Measurements from ENCODE around the gene KRTAP9-1. TPM values are rescaled to one million over a fixed set of nuclear protein-coding genes. Genes with fewer than 3 reads are reported as not detected.
"Not testable (repeated sequence)": the region's sequence is repeated elsewhere in the genome, so short reads cannot be mapped to it uniquely, and the experiment has no call there.

The KRTAP9-1 gene, protein sequence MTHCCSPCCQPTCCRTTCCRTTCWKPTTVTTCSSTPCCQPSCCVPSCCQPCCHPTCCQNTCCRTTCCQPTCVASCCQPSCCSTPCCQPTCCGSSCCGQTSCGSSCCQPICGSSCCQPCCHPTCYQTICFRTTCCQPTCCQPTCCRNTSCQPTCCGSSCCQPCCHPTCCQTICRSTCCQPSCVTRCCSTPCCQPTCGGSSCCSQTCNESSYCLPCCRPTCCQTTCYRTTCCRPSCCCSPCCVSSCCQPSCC
- total RNA-seq = not detected

DNA sequence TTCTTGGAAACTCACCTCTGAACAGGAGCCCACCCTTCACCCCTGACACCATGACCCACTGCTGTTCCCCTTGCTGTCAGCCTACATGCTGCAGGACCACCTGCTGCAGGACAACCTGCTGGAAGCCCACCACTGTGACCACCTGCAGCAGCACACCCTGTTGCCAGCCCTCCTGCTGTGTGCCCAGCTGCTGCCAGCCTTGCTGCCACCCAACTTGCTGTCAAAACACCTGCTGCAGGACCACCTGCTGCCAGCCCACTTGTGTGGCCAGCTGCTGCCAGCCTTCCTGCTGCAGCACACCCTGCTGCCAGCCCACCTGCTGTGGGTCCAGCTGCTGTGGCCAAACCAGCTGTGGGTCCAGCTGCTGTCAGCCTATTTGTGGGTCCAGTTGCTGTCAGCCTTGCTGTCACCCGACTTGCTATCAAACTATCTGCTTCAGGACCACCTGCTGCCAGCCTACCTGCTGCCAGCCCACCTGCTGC is at the start of gene KRTAP9-1:
KRTAP9-1 (plus strand) TSS at position 51 of the 482 bp plus-strand sequence; CDS start at position 51, 0 bp downstream.
- not testable (repeated sequence) for H3K27me3 Mint-ChIP-seq; H3K9me3 Mint-ChIP-seq; H3K4me3 Mint-ChIP-seq; H3K4me1 Mint-ChIP-seq; H3K36me3 Mint-ChIP-seq (ENCODE audit: low read depth); ATAC-seq (replicated peaks); H3K27ac Mint-ChIP-seq

DNA sequence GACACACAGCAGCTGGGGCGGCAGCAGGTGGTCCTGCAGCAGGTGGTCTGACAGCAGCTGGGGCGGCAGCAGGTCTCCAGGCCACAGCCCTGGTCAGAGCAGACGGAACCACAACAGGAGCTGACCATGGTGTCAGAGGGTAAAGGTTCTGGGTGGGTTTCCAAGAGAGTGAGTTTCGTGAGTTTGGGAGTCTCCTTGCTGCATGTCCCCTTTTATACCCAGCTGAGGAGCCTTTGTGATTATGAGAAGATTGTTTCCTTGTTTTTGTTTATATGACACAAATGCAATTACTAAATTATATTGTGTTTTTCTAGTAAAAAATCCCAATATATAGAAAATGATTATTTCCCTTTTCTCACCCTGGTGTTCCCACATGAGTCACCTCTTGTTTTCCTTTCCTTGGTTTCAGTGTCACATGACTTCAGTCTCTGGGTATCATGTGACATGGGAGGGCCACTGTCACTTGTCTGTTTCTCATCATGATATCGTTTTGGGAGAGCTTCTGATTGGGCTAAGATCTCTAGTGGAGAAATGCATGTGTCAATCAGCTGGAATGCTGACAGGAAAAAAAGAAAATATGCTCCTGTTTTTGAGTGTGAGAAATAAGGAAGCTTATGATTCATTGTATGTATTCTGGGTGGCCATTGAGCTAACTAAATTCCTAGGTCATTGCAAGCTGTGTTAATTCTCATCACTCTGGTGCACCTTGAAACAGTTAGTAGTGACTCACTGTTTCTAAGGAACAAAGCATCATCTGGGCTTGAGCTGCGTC is 49.1 kb upstream of the KRTAP9-1 start, which contains the start of gene KRTAP4-6:
KRTAP4-6 (minus strand) TSS at position 185 of the 772 bp plus-strand sequence; CDS start at position 128, 57 bp downstream.
- H3K4me1 Mint-ChIP-seq = no peaks in the 10 kb centered on the region
- H3K36me3 Mint-ChIP-seq (ENCODE audit: low read depth) = no peaks in the 10 kb centered on the region
- peak; percentile 19 for ATAC-seq (replicated peaks)
- H3K9me3 Mint-ChIP-seq = peaks cover 23% of the 10 kb centered on the region
- no peak within 1 kb of the TSS for H3K4me3 Mint-ChIP-seq
- H3K27me3 Mint-ChIP-seq = no peaks in the 10 kb centered on the region
- H3K27ac Mint-ChIP-seq = no peak within 1 kb of the TSS

DNA sequence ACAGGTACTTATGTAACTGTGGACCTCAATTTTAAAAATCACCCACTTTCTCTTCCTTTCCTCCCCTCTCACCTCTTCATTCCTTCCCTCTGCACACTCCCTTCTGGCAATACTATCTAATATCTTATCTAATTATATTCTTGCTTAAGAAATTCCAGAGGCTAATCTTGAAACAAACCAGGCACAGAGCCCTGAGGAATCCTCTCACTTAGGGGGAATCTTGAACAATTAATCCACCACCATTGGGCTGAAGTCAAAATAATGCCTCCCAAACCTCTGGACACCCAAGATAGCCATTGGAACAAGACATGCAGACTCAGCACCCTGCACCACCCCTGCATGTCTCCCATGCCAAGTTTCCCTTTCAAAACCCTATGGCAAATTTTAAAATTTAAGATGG is 48.3 kb upstream of the KRTAP9-1 start:
- ATAC-seq (replicated peaks) = no peak
- Mint-ChIP-seq H3K27me3 (no peaks in the 10 kb centered on the region), H3K4me3 (no peak overlapping the region), H3K9me3 (peaks cover 23% of the 10 kb centered on the region), H3K27ac (no peak overlapping the region), H3K4me1 (no peaks in the 10 kb centered on the region), H3K36me3 (ENCODE audit: low read depth) (no peaks in the 10 kb centered on the region)

DNA sequence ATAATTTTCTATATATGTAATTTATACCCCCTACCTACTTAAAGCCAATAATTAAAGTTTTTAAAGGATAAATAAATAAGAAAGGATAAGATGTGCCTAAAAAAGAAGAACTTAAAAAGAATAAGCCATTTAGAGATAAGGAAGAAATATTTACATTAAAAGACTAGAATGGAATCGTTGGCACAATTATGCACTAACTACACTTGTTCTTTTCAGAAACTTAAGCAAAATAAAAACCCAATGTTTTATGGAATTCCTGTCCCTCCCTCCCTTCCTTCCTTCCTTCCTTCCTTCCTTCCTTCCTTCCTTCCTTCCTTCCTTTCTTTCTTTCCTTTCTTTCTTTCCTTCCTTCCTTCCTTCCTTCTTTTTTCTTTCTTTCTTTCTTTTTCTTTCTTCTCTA is 44.8 kb upstream of the KRTAP9-1 start:
- H3K9me3 Mint-ChIP-seq = peaks cover 18% of the 10 kb centered on the region
- no peaks in the 10 kb centered on the region for H3K36me3 Mint-ChIP-seq (ENCODE audit: low read depth)
- H3K4me1 Mint-ChIP-seq = no peaks in the 10 kb centered on the region
- H3K27ac Mint-ChIP-seq = no peak overlapping the region
- H3K4me3 Mint-ChIP-seq = no peak overlapping the region
- no peak for ATAC-seq (replicated peaks)
- no peaks in the 10 kb centered on the region for H3K27me3 Mint-ChIP-seq

DNA sequence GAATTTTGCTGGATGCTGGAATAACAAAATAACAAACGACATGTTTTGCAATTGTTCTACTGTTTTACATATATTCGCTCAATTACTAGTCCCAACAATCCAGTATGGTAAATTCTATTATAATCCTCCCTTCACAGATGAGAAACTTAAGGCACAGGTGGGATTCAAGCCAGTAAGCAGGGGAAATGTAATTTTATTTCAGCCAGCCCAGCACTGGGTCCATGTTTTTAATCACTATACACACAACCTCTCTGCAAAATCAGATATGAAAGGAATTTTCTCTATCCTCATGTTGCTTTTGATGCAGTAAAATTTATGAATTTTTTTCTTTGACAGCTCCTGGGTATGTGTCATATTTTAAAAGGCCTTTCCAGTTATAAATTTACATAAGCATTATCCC is 44.4 kb upstream of the KRTAP9-1 start:
- Mint-ChIP-seq H3K27me3 (no peaks in the 10 kb centered on the region), H3K4me1 (no peaks in the 10 kb centered on the region), H3K4me3 (no peak overlapping the region), H3K27ac (no peak overlapping the region), H3K9me3 (peaks cover 18% of the 10 kb centered on the region), H3K36me3 (ENCODE audit: low read depth) (no peaks in the 10 kb centered on the region)
- no peak for ATAC-seq (replicated peaks)

DNA sequence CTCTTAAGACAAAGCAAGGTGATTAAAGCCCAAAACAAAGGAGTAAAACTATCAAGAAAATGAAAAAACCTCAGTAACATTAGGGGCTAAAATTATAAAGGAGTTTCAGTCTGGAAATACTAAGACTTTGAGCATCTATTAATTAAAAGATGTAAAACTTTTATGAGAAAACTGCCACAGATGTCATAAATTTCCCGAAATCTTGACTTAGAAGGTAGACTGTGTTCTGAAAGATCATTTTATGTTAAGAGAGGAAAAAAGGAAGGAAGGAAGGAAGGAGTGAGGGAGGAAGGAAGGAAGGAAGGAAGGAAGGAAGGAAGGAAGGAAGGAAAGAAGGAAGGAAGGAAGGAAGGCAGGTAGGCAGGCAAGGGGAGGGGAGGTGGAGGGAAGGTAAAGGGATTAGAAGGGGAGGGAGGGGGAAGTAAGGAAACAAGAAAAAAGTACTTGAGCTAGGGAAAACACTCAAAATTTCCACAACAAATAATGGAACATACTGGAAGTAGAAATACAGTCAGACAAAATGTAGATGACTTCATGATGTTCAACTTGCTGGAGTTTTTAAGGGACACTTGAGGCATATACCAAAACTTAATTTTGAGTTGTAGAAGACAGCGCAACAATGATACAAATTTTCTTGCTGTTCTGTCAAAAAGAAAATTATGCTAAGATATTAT is 42.0 kb upstream of the KRTAP9-1 start:
- Mint-ChIP-seq H3K4me1 (no peaks in the 10 kb centered on the region), H3K27me3 (no peaks in the 10 kb centered on the region), H3K27ac (no peak overlapping the region), H3K36me3 (ENCODE audit: low read depth) (no peaks in the 10 kb centered on the region), H3K4me3 (no peak overlapping the region), H3K9me3 (peaks cover 10% of the 10 kb centered on the region)
- no peak for ATAC-seq (replicated peaks)

DNA sequence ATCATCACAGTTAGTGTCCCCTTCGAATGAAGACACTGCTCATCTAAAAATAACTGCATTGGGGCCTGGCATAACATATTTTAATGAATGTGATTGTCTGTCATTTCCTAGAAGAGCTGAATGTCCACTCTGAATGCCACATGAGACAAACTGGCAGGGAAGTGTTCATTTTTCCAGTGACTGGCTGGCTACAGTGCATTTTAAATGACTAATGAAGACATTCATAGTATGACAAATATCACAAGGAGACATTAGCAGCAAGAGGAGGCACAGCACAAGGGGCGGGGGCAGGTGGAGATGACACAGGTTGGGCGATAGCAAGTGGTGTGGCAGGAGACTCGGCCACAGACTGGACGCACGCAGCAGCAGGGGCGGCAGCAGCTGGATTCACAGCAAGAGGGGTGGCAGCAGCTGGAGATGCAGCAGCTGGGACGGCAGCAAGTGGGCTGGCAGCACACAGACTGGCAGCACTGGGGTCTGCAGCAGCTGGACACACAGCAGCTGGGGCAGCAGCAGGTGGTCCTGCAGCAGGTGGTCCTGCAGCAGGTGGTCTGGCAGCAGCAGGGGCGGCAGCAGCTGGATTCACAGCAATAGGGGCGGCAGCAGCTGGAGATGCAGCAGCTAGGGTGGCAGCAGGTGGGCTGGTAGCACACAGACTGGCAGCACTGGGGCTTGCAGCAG is 40.6 kb upstream of the KRTAP9-1 start:
- not testable (repeated sequence) for H3K36me3 Mint-ChIP-seq (ENCODE audit: low read depth); H3K27me3 Mint-ChIP-seq; H3K4me3 Mint-ChIP-seq; H3K9me3 Mint-ChIP-seq; ATAC-seq (replicated peaks); H3K27ac Mint-ChIP-seq; H3K4me1 Mint-ChIP-seq

DNA sequence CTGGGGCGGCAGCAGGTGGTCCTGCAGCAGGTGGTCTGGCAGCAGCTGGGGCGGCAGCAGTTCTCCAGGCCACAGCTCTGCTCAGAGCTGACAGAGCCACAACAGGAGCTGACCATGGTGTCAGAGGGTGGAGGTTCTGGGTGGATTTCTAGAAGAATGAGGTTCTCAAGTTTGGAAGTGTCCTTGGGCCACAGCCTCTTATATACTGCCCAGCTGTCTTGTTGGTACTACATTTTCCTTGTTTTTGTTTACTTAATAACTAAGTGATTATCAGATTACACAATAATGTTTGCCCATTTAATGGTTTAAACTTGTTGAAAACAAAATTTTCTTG is 40.1 kb upstream of the KRTAP9-1 start, which contains the start of gene KRTAP4-5:
KRTAP4-5 (minus strand) TSS at position 174 of the 334 bp plus-strand sequence; CDS start at position 116, 58 bp downstream.
- Mint-ChIP-seq H3K36me3 (ENCODE audit: low read depth) (no peaks in the 10 kb centered on the region), H3K4me1 (no peaks in the 10 kb centered on the region), H3K9me3 (no peaks in the 10 kb centered on the region), H3K27ac (no peak within 1 kb of the TSS), H3K27me3 (no peaks in the 10 kb centered on the region), H3K4me3 (no peak within 1 kb of the TSS)
- ATAC-seq (replicated peaks) = no peak

DNA sequence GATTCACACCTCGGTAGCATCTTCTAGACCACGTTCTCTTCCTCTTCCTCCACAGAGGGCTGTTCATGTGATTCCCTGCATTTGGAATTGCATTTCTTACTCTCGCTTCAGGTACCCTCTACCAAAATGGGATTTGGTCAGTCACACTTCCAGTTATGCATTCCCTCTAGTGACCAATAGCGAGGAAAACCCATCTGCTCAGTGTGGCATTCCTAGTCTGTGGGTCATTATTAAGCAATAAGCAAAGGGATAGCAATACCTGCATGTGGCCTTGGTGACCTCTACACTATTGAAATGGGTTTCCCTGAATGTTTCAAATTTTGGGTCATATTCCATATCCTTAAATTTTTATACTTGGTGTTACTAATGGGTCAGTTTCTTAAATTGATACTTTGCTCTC is 39.7 kb upstream of the KRTAP9-1 start:
- no peaks in the 10 kb centered on the region for H3K9me3 Mint-ChIP-seq
- H3K4me1 Mint-ChIP-seq = no peaks in the 10 kb centered on the region
- no peak for ATAC-seq (replicated peaks)
- no peaks in the 10 kb centered on the region for H3K36me3 Mint-ChIP-seq (ENCODE audit: low read depth)
- no peak overlapping the region for H3K27ac Mint-ChIP-seq
- H3K4me3 Mint-ChIP-seq = no peak overlapping the region
- H3K27me3 Mint-ChIP-seq = no peaks in the 10 kb centered on the region

DNA sequence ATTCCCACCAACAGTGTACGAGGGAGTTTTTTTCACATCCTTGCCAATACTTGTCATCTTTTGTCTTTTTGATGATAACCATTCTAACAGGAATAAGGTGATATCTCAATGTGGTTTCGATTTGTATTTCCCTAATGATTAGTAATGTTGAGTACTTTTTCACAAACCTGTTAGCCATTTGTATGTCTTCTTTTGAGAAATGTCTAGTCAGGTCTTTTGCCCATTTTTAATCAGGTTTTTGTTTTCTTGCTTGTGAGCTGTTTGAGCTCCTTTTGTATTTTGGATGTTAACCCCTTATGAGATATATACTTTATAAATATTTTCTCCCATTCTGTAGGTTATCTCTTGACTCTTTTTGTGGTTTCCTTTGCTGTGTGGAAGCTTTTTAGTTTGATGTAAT is 38.2 kb upstream of the KRTAP9-1 start:
- no peak for ATAC-seq (replicated peaks)
- no peak overlapping the region for H3K27ac Mint-ChIP-seq

DNA sequence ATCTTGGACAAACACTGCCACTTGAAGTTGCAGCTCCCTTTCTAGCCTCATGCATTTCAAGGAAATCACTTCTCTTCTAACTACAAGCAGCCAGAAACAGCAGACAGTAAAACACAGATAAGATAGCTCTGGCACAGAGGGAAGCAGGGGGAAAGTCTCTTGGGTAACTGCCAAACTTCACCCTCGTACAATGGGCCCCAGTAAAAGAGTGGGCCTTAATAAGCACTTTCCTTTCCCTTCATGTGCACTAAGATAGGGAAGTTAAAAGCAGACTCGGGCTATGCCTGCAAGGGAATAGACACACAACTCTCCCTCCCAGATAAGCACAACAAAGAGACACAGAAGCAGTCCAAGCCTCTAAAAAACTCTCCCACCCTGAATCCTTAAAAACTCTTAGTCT is 35.8 kb upstream of the KRTAP9-1 start:
- no peaks in the 10 kb centered on the region for H3K36me3 Mint-ChIP-seq (ENCODE audit: low read depth)
- H3K4me1 Mint-ChIP-seq = no peaks in the 10 kb centered on the region
- H3K27me3 Mint-ChIP-seq = peaks cover 6% of the 10 kb centered on the region
- H3K9me3 Mint-ChIP-seq = no peaks in the 10 kb centered on the region
- ATAC-seq (replicated peaks) = no peak
- no peak overlapping the region for H3K4me3 Mint-ChIP-seq
- no peak overlapping the region for H3K27ac Mint-ChIP-seq

More for the DNA sequence above, 38.2 kb upstream of the KRTAP9-1 start:
- no peaks in the 10 kb centered on the region for H3K27me3 Mint-ChIP-seq
- no peaks in the 10 kb centered on the region for H3K36me3 Mint-ChIP-seq (ENCODE audit: low read depth)
- no peak overlapping the region for H3K4me3 Mint-ChIP-seq
- no peaks in the 10 kb centered on the region for H3K9me3 Mint-ChIP-seq
- H3K4me1 Mint-ChIP-seq = no peaks in the 10 kb centered on the region

DNA sequence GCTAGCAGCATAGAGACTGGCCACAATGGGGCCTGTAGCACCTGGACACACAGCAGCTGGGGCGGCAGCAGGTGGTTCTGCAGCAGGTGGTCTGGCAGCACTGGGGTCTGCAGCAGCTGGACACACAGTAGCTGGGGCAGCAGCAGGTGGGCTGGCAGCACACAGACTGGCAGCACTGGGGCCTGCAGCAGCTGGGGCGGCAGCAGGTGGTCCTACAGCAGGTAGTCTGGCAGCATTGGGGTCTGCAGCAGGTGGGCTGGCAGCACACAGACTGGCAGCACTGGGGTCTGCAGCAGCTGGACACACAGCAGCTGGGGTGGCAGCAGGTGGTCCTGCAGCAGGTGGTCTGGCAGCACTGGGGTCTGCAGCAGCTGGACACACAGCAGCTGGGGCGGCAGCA is 29.5 kb upstream of the KRTAP9-1 start:
- not testable (repeated sequence) for H3K4me3 Mint-ChIP-seq; H3K27me3 Mint-ChIP-seq; H3K27ac Mint-ChIP-seq; H3K4me1 Mint-ChIP-seq; H3K36me3 Mint-ChIP-seq (ENCODE audit: low read depth); H3K9me3 Mint-ChIP-seq; ATAC-seq (replicated peaks)

DNA sequence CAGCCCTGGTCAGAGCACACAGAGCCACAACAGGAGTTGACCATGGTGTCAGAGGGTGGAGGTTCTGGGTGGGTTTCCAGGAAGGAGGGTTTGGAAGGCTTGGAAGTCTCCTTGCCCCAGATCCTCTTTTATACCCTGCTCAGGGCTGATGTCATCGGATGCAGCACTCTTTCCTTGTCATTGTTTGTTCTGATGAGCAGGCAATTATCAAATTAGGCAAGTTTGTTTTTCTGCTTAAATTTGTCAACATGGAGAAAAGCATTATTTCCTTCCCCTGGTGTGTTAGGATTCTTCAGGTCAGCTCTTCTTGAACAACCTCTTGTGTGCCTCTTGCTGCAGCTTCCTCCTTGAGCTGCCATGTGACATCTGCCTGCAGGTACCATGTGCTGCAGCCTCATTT is 29.0 kb upstream of the KRTAP9-1 start, which contains the start of gene KRTAP4-4:
KRTAP4-4 (minus strand) TSS at position 101 of the 400 bp plus-strand sequence; CDS start at position 44, 57 bp downstream.
- Mint-ChIP-seq H3K4me1 (no peaks in the 10 kb centered on the region), H3K27ac (no peak within 1 kb of the TSS), H3K9me3 (no peaks in the 10 kb centered on the region), H3K4me3 (no peak within 1 kb of the TSS), H3K27me3 (peaks cover 8% of the 10 kb centered on the region), H3K36me3 (ENCODE audit: low read depth) (no peaks in the 10 kb centered on the region)
- ATAC-seq (replicated peaks) = no peak

DNA sequence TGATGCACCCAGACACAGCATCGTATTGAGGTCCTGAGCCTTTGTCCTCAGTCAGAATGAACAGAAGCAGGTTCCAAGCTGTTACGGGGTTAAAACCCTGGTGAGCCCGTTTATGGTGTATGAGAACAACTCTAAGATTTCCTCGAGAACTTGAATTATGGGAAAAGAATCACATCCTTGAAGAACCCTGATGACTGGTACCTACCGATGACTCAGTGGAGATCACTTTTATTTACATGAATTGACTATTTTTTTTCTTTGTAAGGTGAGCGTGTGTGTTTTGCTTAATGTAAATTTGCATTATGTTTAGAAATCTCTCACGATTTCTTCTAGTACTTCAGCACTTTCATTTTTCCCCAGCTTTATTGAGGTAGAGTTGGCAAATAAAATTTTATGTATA is 25.9 kb upstream of the KRTAP9-1 start:
- ATAC-seq (replicated peaks) = no peak
- Mint-ChIP-seq H3K4me3 (no peak overlapping the region), H3K4me1 (no peaks in the 10 kb centered on the region), H3K27ac (no peak overlapping the region), H3K9me3 (no peaks in the 10 kb centered on the region), H3K36me3 (ENCODE audit: low read depth) (no peaks in the 10 kb centered on the region), H3K27me3 (peaks cover 3% of the 10 kb centered on the region)
